Smooth muscle cell (in vitro differentiated cells): ENCODE results near the gene DNASE1L3. TPM values are rescaled to one million over a fixed set of nuclear protein-coding genes. Genes with fewer than 3 reads are reported as not detected.
"Not testable (repeated sequence)": the region's sequence is repeated elsewhere in the genome, so short reads cannot be mapped to it uniquely, and the experiment has no call there.

Experiments used
- DNase-seq: peaks from one replicate; lab custom pipeline; 2025; ENCODE audit not compliant: unreplicated experiment; lab: John Stamatoyannopoulos, UW
- H2AFZ ChIP-seq: fragments of 200-600 bp; sonication (generic); 2 replicates; pipeline ENCODE4 v1.6.0; 2016; ENCODE audit warnings: antibody characterized with exemption, low read depth, mild to moderate bottlenecking
- H3F3A ChIP-seq: fragments of 200-600 bp; sonication (generic); 2 replicates; pipeline ENCODE4 v1.6.0; 2017; ENCODE audit warnings: antibody characterized with exemption, low read depth
- H3K27ac ChIP-seq: fragments of 200-600 bp; sonication (generic); 2 replicates; pipeline ENCODE4 v1.5.1; 2016; ENCODE audit warnings: low read depth, mild to moderate bottlenecking
- H3K27me3 ChIP-seq: fragments of 200-600 bp; sonication (generic); 2 replicates; pipeline ENCODE4 v1.6.1; 2016; ENCODE audit warnings: low read depth, mild to moderate bottlenecking
- H3K36me3 ChIP-seq: fragments of 200-600 bp; sonication (generic); 2 replicates; pipeline ENCODE4 v1.5.1; 2016; ENCODE audit warnings: low read depth
- H3K4me1 ChIP-seq: fragments of 200-600 bp; sonication (generic); 2 replicates; pipeline ENCODE4 v1.5.1; 2016; ENCODE audit warnings: low read depth
- H3K4me2 ChIP-seq: fragments of 200-600 bp; sonication (generic); 2 replicates; pipeline ENCODE4 v1.6.0; 2016; ENCODE audit warnings: mild to moderate bottlenecking
- H3K4me3 ChIP-seq: fragments of 200-600 bp; sonication (generic); 2 replicates; pipeline ENCODE4 v1.5.1; 2016; ENCODE audit warnings: mild to moderate bottlenecking
- H3K79me2 ChIP-seq: fragments of 200-600 bp; sonication (generic); 2 replicates; pipeline ENCODE4 v1.6.0; 2016; ENCODE audit warnings: low read depth, mild to moderate bottlenecking
- H3K9ac ChIP-seq: fragments of 200-600 bp; sonication (generic); 2 replicates; pipeline ENCODE4 v1.6.0; 2016; ENCODE audit warnings: low read depth
- H3K9me3 ChIP-seq: fragments of 200-600 bp; sonication (generic); replicated peaks from 2 replicates; pipeline ENCODE4 v1.5.1; 2016; ENCODE audit warnings: low read depth
- H4K20me1 ChIP-seq: fragments of 200-600 bp; sonication (generic); 2 replicates; pipeline ENCODE4 v1.6.0; 2016; ENCODE audit warnings: low read depth
- WGBS: methylation state at CpG from one replicate; pipeline ENCODE4 v1.1.7; 2016; ENCODE audit warnings: low lambda C conversion rate; 5-methylcytosine and 5-hydroxymethylcytosine counted together
- polyA plus RNA-seq: library from polyadenylated mRNA; unstranded; fragments of >200 nt; fragmentation: Nextera tagmentation; extraction: Ambion mirVana; gene quantifications from 2 replicates; pipeline ENCODE4 v1.2.1, GENCODE V29; 2016
- total RNA-seq: library from RNA; depleted of rRNA; stranded (reverse); fragments of >200 nt; gene quantifications from 2 replicates; pipeline ENCODE4 v1.2.3, GENCODE V29; 2014
- TF ChIP-seq, protein P1 (sequence below): fragments of 200-600 bp; sonication (generic); IDR thresholded peaks from 2 replicates; pipeline ENCODE4 v1.5.1; 2017; ENCODE audit warnings: borderline replicate concordance, mild to moderate bottlenecking, antibody characterized with exemption; ENCODE audit not compliant: insufficient read depth, poor library complexity, severe bottlenecking

DNASE1L3 gene
- total and polyA plus RNA-seq, 2 experiments from 2014 or later: 2.0 TPM; not detected in 1

DNA sequence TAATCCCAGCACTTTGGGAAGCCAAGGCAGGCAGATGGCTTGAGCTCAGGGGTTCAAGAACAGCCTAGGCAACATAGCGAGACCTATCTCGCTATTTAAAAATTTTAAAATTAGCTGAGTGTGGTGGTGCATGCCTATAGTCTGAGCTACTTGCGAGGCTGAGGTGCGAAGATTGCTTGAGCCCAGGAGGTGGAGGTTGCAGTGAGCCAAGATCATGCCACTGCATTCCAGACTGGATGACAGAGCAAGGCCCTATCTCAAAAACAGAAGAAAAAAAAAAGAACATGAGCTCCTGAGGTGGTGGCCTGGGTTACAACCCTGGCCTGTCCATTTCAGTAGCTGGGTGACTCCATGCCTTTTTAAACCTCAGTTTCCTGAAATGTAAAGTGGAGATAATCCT is 7.2 kb downstream of the DNASE1L3 start:
- H2AFZ ChIP-seq: no peak overlapping the region
- no peak overlapping the region for H3K4me3 ChIP-seq
- no peaks in the 10 kb centered on the region for H3K9me3 ChIP-seq
- H4K20me1 ChIP-seq: no peaks in the 10 kb centered on the region
- no peak overlapping the region for H3K4me2 ChIP-seq
- H3F3A ChIP-seq: no peaks in the 10 kb centered on the region
- H3K4me1 ChIP-seq: no peaks in the 10 kb centered on the region
- DNase-seq: no peak
- H3K79me2 ChIP-seq: no peaks in the 10 kb centered on the region
- 82% methylated on average over 4 of the region's 4 CpGs for WGBS
- no peak overlapping the region for H3K9ac ChIP-seq
- TF ChIP-seq, protein P1, sequence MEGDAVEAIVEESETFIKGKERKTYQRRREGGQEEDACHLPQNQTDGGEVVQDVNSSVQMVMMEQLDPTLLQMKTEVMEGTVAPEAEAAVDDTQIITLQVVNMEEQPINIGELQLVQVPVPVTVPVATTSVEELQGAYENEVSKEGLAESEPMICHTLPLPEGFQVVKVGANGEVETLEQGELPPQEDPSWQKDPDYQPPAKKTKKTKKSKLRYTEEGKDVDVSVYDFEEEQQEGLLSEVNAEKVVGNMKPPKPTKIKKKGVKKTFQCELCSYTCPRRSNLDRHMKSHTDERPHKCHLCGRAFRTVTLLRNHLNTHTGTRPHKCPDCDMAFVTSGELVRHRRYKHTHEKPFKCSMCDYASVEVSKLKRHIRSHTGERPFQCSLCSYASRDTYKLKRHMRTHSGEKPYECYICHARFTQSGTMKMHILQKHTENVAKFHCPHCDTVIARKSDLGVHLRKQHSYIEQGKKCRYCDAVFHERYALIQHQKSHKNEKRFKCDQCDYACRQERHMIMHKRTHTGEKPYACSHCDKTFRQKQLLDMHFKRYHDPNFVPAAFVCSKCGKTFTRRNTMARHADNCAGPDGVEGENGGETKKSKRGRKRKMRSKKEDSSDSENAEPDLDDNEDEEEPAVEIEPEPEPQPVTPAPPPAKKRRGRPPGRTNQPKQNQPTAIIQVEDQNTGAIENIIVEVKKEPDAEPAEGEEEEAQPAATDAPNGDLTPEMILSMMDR: no peak
- H3K36me3 ChIP-seq: no peaks in the 10 kb centered on the region
- no peak overlapping the region for H3K27ac ChIP-seq
- no peaks in the 10 kb centered on the region for H3K27me3 ChIP-seq

DNA sequence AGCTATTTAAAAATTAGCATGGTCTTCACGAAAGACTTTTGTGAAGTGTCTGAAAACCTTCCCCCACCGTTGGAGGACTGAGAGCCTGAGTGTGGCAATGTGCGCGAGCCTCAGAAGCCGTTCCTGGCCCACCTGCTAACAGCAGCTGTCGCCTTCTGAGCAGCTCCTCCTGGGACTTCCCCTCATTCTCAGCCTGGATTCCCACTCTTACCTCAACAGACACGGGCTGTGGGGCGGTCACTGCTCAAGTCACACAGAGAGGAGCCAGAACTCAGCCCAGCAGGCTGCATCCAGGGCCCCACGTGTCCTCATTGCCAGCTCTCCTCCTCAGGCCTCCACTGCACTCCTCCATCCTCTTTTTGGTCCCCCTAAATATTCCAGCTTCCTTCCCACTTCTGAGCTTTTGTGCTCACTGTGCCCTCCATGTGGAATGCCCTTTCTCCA is 7.8 kb downstream of the DNASE1L3 start:
- no peaks in the 10 kb centered on the region for H3K9me3 ChIP-seq
- no peaks in the 10 kb centered on the region for H3K27me3 ChIP-seq
- H3K36me3 ChIP-seq: no peaks in the 10 kb centered on the region
- H2AFZ ChIP-seq: no peak overlapping the region
- H3F3A ChIP-seq: no peaks in the 10 kb centered on the region
- TF ChIP-seq, protein P1: no peak
- H3K27ac ChIP-seq: no peak overlapping the region
- H3K4me1 ChIP-seq: no peaks in the 10 kb centered on the region
- no peaks in the 10 kb centered on the region for H3K79me2 ChIP-seq
- no peak overlapping the region for H3K9ac ChIP-seq
- whole genome bisulfite sequencing: 89% methylated on average over 9 of the region's 9 CpGs
- no peak for DNase-seq
- H3K4me3 ChIP-seq: no peak overlapping the region
- no peaks in the 10 kb centered on the region for H4K20me1 ChIP-seq
- no peak overlapping the region for H3K4me2 ChIP-seq

DNA sequence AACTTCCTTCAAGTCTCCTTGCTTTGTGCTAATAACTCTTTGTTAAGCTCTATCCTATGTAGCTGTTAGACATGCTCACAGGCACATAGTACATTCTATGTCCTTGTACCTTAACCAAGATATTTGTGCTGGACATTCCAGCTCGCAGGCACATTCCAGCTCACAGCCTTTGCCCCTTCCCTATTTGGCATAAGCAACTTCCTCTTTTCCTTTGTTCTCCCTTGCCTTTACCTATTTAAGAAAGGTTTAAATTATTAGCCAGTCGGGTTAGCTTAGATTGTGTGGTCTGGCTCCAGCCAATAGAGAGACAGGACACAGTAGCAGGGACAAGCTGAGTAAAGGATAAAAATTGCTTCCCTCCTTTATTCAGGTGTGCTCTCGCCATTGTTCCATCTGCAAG is 9.3 kb downstream of the DNASE1L3 start:
- not testable (repeated sequence) for H3F3A ChIP-seq, H3K36me3 ChIP-seq, H3K27me3 ChIP-seq, H3K79me2 ChIP-seq, H3K9ac ChIP-seq, H3K9me3 ChIP-seq, H3K4me3 ChIP-seq, DNase-seq, H3K27ac ChIP-seq, H2AFZ ChIP-seq, H3K4me2 ChIP-seq, H3K4me1 ChIP-seq, H4K20me1 ChIP-seq
- 72% methylated on average over 3 of the region's 3 CpGs for WGBS

DNA sequence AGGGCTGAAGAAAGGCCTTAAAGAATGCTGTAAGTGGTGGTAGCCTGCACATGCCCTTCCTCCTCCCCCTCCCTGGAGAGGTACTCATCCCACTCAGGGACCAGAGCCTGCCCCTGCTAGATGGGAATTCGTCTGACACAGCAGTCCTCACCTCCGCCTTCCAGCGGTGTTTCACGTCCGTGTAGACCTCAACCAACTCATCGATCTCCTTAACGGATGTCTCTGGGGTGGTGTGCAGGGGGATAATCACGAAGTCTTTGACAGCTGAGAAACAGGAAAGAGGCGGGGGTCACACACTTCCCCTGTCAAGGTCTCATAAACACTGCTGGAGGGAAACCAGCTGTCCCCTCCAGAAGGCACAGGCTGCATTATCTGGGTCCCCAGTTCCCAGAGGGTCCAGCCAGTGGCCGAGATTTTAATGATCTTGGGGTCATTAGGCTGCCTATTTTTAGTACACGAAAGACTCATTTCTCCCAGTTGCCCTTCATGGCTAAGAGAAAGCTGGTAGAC is 9.9 kb downstream of the DNASE1L3 start:
- no peak for DNase-seq
- no peak overlapping the region for H3K4me2 ChIP-seq
- H3K4me1 ChIP-seq: no peaks in the 10 kb centered on the region

More for the DNA sequence above, 9.9 kb downstream of the DNASE1L3 start:
- TF ChIP-seq, protein P1: no peak
- H4K20me1 ChIP-seq: no peaks in the 10 kb centered on the region
- H3K27ac ChIP-seq: no peak overlapping the region
- no peaks in the 10 kb centered on the region for H3K36me3 ChIP-seq
- WGBS: 39% methylated on average over 11 of the region's 11 CpGs
- H3K4me3 ChIP-seq: no peak overlapping the region
- H3K27me3 ChIP-seq: no peaks in the 10 kb centered on the region
- H2AFZ ChIP-seq: no peak overlapping the region
- H3F3A ChIP-seq: no peaks in the 10 kb centered on the region
- no peaks in the 10 kb centered on the region for H3K9me3 ChIP-seq
- no peak overlapping the region for H3K9ac ChIP-seq
- no peaks in the 10 kb centered on the region for H3K79me2 ChIP-seq
